Loucy (cell line): ENCODE data around the gene NSD1.

ENCODE experiments used
- EZH2phosphoT487 ChIP-seq: fragments of 200-600 bp; IDR thresholded peaks from 2 replicates; pipeline ENCODE4 v1.6.1; 2018; ENCODE audit warnings: antibody characterized with exemption, mild to moderate bottlenecking, moderate library complexity, borderline replicate concordance
- TF ChIP-seq, protein P1 (sequence below): fragments of 200-600 bp; sonication (generic); conservative IDR thresholded peaks from 2 replicates; pipeline ENCODE4 v1.5.1; 2014; ENCODE audit warnings: mild to moderate bottlenecking, antibody characterized with exemption, low read length

DNA sequence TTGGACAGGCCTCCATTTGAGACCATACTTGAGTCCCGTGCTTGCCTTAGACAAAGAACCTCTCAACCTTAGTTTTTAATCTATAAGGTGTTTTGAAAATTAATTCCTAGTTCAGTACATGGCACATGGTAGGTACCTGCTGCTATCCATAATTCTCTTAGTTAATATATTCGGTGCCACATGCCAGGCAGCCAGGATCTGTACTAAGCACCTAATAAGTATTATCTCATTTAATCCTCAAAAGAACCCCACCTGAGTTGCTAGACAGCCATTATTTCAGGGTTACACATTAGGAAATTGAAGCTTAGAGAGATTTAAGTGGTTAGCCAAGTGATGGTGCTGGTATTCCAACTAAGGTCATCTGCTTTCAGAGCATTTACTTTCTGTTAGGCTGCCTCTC is 29.9 kb downstream of the NSD1 start:
- TF ChIP-seq, protein P1, sequence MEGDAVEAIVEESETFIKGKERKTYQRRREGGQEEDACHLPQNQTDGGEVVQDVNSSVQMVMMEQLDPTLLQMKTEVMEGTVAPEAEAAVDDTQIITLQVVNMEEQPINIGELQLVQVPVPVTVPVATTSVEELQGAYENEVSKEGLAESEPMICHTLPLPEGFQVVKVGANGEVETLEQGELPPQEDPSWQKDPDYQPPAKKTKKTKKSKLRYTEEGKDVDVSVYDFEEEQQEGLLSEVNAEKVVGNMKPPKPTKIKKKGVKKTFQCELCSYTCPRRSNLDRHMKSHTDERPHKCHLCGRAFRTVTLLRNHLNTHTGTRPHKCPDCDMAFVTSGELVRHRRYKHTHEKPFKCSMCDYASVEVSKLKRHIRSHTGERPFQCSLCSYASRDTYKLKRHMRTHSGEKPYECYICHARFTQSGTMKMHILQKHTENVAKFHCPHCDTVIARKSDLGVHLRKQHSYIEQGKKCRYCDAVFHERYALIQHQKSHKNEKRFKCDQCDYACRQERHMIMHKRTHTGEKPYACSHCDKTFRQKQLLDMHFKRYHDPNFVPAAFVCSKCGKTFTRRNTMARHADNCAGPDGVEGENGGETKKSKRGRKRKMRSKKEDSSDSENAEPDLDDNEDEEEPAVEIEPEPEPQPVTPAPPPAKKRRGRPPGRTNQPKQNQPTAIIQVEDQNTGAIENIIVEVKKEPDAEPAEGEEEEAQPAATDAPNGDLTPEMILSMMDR = no peak
- no peak for TF ChIP-seq EZH2phosphoT487
